AG04450 (cell line): Measurements from ENCODE around the gene TMEM127. TPM values are rescaled to one million over a fixed set of nuclear protein-coding genes. Genes with fewer than 3 reads are reported as not detected.

Source experiments
- CTCF ChIA-PET: fragments of 300-600, 350-600 bp; formaldehyde crosslinking; extraction: SDS; loops from one replicate; lab custom pipeline; 2022; ENCODE audit warnings: antibody characterized with exemption, inconsistent platforms; lab: Charles Lee
- POLR2A ChIA-PET: fragments of 350-600 bp; formaldehyde crosslinking; extraction: SDS; loops from one replicate; lab custom pipeline; 2021; ENCODE audit warnings: antibody characterized with exemption, inconsistent platforms; lab: Yijun Ruan, JAX
- DNase-seq: peaks from one replicate; pipeline ENCODE4 v3.0.0-alpha.2; 2011; ENCODE audit warnings: low read depth, low spot score
- H3K27ac ChIP-seq: one replicate; pipeline ENCODE4 v1.5.1; 2012; ENCODE audit warnings: low read depth, low read length, control low read depth
- H3K27me3 ChIP-seq: one replicate; pipeline ENCODE4 v1.6.0; 2012; ENCODE audit warnings: low read length; ENCODE audit not compliant: control insufficient read depth, insufficient read depth
- H3K4me3 ChIP-seq: 2 replicates; pipeline ENCODE4 v1.5.1; 2011; ENCODE audit warnings: mild to moderate bottlenecking, low read depth, low read length, control low read depth
- H3K9me3 ChIP-seq: 2 replicates; pipeline ENCODE4 v1.5.1; 2012; ENCODE audit warnings: low read length; ENCODE audit not compliant: control insufficient read depth, insufficient read depth
- polyA plus RNA-seq: library from polyadenylated mRNA; depleted of rRNA; stranded (reverse); fragments of >200 nt; gene quantifications from 2 replicates; pipeline ENCODE4 v1.2.3, GENCODE V29; 2011
- TF ChIP-seq, protein P1 (sequence below): IDR thresholded peaks from 2 replicates; pipeline ENCODE4 v1.5.1; 2011; ENCODE audit warnings: low read depth, low read length, control low read depth, inconsistent platforms

Gene TMEM127
- polyA plus RNA-seq, 1 experiment, result 45.3 TPM

DNA sequence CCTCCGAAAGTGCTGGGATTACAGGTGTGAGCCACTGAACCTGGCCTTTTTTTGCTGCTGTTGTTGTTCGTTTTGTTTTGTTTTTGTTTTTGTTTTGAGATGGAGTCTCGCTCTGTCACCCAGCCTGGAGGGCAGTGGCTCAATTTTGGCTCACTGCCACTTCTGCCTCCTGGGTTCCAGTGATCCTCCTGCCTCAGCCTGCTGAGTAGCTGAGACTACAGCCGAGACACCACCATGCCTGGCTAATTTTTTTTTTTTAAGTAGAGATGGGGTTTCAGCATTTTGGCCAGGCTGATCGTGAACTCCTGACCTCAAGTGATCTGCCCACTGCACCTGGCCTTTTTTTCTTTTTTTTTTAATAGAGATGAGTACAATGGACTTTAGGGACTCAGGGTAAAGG is 22.0 kb downstream of the TMEM127 start:
- Histone ChIP-seq H3K4me3 (no peak overlapping the region), H3K27ac (no peak overlapping the region), H3K27me3 (no peaks in the 10 kb centered on the region), H3K9me3 (0 out of 2 replicates have a peak, but pooled peaks cover 4% of the 10 kb centered on the region)
- POLR2A ChIA-PET, result no interaction called here
- TF ChIP-seq, protein P1, sequence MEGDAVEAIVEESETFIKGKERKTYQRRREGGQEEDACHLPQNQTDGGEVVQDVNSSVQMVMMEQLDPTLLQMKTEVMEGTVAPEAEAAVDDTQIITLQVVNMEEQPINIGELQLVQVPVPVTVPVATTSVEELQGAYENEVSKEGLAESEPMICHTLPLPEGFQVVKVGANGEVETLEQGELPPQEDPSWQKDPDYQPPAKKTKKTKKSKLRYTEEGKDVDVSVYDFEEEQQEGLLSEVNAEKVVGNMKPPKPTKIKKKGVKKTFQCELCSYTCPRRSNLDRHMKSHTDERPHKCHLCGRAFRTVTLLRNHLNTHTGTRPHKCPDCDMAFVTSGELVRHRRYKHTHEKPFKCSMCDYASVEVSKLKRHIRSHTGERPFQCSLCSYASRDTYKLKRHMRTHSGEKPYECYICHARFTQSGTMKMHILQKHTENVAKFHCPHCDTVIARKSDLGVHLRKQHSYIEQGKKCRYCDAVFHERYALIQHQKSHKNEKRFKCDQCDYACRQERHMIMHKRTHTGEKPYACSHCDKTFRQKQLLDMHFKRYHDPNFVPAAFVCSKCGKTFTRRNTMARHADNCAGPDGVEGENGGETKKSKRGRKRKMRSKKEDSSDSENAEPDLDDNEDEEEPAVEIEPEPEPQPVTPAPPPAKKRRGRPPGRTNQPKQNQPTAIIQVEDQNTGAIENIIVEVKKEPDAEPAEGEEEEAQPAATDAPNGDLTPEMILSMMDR, result no peak
- DNase-seq, result no peak
- CTCF ChIA-PET, result no interaction called here

DNA sequence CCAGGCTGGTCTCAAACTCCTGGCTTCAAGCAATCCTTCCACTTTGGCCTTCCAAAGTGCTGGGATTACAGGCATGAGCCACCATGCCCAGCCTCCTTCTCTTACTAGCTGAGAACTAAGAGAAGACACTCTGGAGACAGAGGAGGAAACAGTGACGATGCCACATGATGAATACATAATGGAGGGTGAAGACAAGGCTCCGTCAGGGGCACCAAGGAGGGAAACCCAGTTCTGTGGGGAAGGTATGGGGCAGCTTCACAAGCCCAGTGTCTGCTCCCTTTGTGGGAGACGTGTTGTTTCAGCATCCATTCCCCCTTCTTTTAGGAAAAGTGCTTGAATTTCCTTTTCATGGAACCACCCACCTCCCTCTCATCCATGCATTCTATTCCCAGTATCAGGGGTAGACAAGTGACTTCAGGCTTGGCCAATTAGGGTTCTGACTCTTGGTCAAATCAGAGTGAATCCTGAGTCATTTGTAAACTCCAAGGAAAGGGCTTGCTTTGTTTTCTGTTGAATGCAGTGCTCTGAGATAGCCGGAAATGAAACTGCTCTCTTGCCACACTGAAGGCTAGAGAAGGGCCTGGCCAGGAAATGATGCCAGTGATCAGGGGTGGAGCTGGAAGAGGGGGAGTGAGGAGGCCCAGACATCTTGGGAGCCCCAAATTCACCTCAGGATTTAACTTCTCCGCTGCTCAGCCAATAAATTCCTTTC is 23.7 kb downstream of the TMEM127 start:
- ChIA-PET CTCF (no interaction called here), POLR2A (interaction anchor here (0.6 kb wide), 1 partner anchor 14 kb away, joined by 3 read pairs; no protein-coding TSS in a partner anchor)
- no peak overlapping the region for H3K4me3 ChIP-seq
- no peaks in the 10 kb centered on the region for H3K27me3 ChIP-seq
- peak overlapping the region; percentile 73 for H3K27ac ChIP-seq
- DNase-seq, result peak; percentile 39
- 0 out of 2 replicates have a peak, but pooled peaks cover 4% of the 10 kb centered on the region for H3K9me3 ChIP-seq
- TF ChIP-seq, protein P1, result no peak

DNA sequence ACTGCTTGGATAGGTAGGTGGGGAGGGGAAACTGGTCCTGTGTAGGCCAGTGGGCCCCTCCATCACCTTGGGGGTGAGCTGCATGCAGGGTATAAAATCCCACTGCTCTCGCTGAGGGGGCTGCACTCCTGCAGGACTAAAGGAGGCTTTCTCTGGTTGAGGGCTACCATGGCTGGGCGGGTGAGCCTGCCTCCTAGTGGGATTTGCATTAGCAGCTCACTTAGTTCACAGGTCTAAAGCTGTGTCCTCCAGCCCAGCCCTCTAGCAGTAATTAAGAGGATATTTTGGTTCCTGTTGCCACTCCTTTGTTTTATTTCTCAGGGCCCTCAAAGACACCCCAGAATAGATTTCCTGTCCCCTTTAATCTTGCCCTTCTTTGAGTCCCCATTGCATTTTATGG is 24.6 kb downstream of the TMEM127 start:
- Histone ChIP-seq H3K9me3 (0 out of 2 replicates have a peak, but pooled peaks cover 4% of the 10 kb centered on the region), H3K27me3 (no peaks in the 10 kb centered on the region), H3K27ac (no peak overlapping the region), H3K4me3 (no peak overlapping the region)
- DNase-seq, result no peak
- TF ChIP-seq, protein P1, result no peak
- CTCF ChIA-PET, result no interaction called here
- POLR2A ChIA-PET, result no interaction called here

DNA sequence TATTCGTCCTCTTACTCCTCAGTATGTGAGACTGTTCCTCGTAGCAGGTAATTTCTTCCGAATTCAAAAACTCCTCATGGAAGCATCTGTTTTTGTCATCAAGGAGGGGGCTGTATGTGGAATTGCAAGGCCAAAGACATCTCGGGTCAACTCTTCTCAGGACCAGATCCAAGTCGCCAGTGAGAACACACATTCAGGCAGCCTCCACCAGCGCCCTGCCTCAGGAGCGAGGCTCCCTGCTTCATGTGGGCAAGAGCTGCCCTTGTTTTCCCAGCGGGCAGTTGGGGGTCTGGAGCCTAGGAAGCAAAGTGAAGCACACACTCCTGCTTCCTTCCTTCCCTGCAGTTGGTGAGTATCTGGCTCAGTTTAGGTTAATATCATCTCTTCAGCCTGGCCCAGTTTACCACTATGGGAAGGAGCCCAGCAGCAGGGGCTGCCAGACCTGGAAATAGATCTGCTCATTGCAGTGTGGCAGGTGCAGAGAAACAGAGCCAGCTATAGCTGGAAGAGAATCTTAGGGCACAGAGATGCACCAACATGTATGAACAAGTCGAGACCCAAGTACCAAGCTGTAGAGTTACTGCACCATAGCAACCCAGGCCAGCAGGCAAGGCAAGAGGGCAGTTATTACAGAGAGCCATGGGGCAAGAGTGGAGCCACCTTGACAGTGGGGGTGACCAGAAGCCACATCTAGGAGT is 25.3 kb downstream of the TMEM127 start:
- no peak overlapping the region for H3K27ac ChIP-seq
- no peaks in the 10 kb centered on the region for H3K27me3 ChIP-seq
- CTCF ChIA-PET, result no interaction called here
- H3K9me3 ChIP-seq, result 0 out of 2 replicates have a peak, but pooled peaks cover under 1% of the 10 kb centered on the region
- no peak for DNase-seq
- TF ChIP-seq, protein P1, result no peak
- no peak overlapping the region for H3K4me3 ChIP-seq
- POLR2A ChIA-PET, result no interaction called here

DNA sequence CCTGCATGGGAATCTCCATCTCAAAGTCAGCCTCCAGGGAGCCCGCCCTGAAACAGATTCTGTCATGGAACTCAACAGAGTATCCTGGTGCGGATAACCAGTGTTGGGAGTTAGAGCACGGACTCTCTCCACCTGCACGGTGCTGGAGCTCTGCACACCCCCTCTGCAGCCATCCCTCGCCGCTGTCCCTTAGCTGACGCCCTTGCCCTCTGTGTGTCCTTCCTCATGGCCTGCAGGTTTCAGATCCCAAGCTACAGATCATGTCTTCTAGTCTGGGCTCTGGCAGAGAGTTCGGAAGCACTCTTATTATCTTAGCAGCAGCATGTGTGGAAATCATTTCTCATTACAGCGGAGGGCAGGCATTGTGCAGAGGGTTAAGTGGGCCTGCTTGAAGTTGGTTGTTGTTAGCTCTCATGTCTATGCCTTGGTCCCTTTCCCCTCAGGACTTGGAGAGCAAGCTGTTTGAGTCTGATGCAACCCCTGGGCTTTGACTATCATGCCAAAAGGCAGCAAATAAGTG is 26.0 kb downstream of the TMEM127 start:
- TF ChIP-seq, protein P1, result no peak
- no peak overlapping the region for H3K4me3 ChIP-seq
- ChIA-PET CTCF (no interaction called here), POLR2A (no interaction called here)
- no peaks in the 10 kb centered on the region for H3K9me3 ChIP-seq
- DNase-seq, result no peak
- no peak overlapping the region for H3K27ac ChIP-seq
- H3K27me3 ChIP-seq, result no peaks in the 10 kb centered on the region
